GM19467 (cell line): ENCODE data around the gene UNC13A.

Experiments
- ATAC-seq: cut with Tn5 transposase; IDR thresholded peaks from one replicate; pipeline ENCODE4 v1.9.1; 2021; ENCODE audit warnings: mild to moderate bottlenecking, moderate library complexity; ENCODE audit not compliant: unreplicated experiment

The UNC13A gene

DNA sequence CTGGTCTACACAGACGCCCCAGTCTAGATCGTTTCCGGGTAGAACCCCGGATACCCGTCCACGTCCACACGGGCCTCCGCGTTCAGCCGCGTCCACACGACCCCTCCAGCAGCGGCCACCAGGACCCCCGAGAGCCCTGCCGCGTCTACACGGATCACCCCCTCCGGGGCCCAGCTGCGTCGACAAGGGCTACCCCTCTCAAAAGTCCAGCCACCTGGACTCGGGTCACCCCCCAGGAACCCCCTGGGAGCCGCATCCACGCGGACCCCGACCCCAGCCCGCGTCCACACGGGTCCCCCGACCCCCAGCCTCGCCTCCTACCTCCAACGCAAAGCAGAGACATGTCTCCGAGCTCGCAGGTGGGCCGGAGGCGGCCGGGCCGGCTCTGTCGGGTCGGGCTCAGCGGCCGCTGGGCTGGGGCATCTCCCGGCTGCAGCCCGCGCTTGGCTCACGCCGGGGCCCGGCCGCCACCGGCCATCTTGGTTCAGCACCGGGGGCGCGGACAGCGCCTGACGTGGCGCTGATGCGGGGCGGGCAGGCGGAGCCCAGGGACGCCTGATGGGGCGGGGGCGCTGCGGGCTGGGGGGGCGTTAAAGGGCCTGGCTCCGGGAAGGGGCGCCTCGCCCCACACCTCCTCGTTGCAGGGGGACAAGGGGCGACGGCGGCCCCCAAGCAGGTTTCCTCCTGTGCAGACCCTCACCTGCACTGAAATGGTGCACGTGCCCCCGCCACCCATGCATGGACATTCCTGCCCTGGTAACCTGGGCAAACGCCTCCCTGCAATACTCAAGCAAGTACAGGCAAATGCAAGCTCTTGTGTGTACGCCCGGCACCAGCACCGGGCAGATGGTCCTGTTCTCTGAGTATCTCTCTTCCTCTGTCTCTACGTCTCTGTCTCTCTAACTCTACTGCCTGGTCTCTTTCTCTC is at the start of gene UNC13A:
Gene UNC13A, minus strand, starts transcription at position 498 of the 928 bp plus-strand sequence. Its CDS starts 155 bp downstream, at position 343.
- ATAC-seq, result no peak

DNA sequence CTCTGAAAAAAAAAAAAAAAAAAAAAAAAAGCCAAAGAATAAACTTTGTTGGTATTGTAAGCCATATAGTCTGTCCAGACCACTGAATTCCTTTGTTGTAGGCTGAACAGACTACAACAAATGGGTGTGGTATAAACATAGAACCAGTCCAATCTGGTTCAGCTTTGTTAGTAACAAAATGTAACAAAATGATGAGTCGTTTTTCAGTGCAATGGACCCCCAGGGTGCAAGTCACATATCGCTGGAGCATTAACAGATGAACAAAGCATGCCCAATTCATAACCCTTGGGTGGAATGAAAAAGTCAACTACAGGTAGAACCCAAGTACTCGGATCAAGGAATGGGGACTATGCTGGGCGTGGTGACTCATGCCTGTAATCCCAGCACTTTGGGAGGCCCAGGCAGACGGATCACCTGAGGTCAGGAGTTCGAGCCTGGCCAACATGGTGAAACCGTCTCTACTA is 49.6 kb upstream of the UNC13A start:
- no peak for ATAC-seq

- no peak for ATAC-seq
Observed at GRCh38 chr19:17735410-17735809, 47.3 kb upstream of the UNC13A start.

DNA sequence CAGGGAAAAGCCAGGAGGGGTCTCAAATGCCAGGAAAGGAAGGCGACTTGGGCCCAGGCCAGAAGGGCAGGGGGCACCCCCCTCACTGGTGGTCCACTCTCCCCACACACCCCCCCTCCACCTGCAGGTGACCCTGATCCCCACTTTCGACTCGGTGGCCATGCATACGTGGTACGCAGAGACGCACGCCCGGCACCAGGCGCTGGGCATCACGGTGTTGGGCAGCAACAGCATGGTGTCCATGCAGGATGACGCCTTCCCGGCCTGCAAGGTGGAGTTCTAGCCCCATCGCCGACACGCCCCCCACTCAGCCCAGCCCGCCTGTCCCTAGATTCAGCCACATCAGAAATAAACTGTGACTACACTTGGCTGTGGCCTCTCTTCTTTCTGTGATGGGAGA is 46.0 kb upstream of the UNC13A start:
- ATAC-seq, result no peak

DNA sequence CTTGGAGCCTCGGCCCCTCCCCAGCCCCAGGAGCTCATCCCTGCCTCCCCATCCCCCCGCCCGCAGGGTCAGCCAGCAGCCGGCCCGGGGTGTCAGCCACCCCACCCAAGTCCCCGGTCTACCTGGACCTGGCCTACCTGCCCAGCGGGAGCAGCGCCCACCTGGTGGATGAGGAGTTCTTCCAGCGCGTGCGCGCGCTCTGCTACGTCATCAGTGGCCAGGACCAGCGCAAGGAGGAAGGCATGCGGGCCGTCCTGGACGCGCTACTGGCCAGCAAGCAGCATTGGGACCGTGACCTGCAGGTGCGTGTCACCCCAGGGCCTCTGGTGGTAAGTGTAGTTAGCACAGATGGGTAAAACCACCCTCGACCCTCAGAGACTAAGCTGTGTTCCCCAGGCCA is 45.0 kb upstream of the UNC13A start:
- ATAC-seq, result no peak

GRCh38 chr19:17727843-17728242 is 39.7 kb upstream of the UNC13A start:
- no peak for ATAC-seq

DNA sequence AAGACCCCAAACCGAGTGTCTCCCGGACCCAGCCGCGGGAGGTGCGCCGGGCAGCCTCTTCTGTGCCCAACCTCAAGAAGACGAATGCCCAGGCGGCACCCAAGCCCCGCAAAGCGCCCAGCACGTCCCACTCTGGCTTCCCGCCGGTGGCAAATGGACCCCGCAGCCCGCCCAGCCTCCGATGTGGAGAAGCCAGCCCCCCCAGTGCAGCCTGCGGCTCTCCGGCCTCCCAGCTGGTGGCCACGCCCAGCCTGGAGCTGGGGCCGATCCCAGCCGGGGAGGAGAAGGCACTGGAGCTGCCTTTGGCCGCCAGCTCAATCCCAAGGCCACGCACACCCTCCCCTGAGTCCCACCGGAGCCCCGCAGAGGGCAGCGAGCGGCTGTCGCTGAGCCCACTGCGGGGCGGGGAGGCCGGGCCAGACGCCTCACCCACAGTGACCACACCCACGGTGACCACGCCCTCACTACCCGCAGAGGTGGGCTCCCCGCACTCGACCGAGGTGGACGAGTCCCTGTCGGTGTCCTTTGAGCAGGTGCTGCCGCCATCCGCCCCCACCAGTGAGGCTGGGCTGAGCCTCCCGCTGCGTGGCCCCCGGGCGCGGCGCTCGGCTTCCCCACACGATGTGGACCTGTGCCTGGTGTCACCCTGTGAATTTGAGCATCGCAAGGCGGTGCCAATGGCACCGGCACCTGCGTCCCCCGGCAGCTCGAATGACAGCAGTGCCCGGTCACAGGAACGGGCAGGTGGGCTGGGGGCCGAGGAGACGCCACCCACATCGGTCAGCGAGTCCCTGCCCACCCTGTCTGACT is 39.0 kb upstream of the UNC13A start:
- no peak for ATAC-seq

DNA sequence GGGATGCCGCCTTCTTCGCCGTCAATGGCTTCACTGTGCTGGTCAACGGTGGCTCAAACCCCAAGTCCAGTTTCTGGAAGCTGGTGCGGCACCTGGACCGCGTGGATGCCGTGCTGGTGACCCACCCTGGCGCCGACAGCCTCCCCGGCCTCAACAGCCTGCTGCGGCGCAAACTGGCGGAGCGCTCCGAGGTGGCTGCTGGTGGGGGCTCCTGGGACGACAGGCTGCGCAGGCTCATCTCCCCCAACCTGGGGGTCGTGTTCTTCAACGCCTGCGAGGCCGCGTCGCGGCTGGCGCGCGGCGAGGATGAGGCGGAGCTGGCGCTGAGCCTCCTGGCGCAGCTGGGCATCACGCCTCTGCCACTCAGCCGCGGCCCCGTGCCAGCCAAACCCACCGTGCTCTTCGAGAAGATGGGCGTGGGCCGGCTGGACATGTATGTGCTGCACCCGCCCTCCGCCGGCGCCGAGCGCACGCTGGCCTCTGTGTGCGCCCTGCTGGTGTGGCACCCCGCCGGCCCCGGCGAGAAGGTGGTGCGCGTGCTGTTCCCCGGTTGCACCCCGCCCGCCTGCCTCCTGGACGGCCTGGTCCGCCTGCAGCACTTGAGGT is 38.1 kb upstream of the UNC13A start:
- ATAC-seq, result no peak

- no peak for ATAC-seq
Observed at GRCh38 chr19:17725422-17726078, 37.4 kb upstream of the UNC13A start.

DNA sequence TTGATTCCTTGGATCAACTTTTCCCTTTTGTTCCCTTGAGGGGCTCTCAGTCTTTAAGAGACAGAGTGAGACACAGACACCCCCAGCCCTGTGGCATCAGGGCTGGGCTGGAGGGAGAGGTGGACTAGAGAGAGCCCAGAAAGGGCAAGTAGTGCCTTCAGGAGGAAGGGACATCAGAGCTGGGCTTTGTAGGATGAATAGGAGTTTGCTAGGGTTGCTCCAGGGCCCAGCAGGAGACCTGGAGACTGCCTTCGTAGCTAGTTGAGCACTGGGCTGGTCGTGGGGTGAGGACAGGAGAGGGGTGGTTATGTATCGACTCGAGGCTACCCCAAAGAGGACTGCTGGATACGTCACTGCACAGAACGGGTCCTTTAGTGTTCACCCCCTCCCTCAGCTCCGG is 36.5 kb upstream of the UNC13A start:
- no peak for ATAC-seq

- ATAC-seq, result no peak
Observed at GRCh38 chr19:17722655-17723240, 34.6 kb upstream of the UNC13A start.

GRCh38 chr19:17721821-17722220 is 33.7 kb upstream of the UNC13A start:
- no peak for ATAC-seq

DNA sequence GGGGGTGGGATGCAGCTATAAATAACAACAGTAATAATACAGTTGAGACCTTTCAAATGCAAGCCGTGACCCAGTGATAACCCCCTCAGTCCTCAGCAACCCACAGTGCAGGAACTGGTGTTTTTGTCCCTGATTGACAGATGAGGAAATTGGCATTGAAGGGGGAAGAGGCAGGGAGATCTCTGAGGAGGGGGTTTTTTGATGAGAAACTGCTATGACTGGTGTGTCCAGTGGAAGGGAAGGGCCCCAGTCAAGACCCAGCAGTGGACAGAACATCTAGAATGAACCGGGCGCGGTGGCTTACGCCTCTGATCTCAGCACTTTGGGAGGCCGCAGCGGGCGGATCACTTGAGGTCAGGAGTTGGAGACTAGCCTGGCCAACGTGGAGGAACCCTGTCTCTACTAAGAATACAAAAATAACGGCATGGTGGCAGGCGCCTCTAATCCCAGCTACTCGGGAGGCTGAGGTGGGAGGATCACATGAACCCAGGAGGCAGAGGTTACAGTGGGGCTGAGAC is 33.0 kb upstream of the UNC13A start:
- no peak for ATAC-seq

- ATAC-seq, result no peak
Observed at GRCh38 chr19:17720440-17720839, 32.3 kb upstream of the UNC13A start.

DNA sequence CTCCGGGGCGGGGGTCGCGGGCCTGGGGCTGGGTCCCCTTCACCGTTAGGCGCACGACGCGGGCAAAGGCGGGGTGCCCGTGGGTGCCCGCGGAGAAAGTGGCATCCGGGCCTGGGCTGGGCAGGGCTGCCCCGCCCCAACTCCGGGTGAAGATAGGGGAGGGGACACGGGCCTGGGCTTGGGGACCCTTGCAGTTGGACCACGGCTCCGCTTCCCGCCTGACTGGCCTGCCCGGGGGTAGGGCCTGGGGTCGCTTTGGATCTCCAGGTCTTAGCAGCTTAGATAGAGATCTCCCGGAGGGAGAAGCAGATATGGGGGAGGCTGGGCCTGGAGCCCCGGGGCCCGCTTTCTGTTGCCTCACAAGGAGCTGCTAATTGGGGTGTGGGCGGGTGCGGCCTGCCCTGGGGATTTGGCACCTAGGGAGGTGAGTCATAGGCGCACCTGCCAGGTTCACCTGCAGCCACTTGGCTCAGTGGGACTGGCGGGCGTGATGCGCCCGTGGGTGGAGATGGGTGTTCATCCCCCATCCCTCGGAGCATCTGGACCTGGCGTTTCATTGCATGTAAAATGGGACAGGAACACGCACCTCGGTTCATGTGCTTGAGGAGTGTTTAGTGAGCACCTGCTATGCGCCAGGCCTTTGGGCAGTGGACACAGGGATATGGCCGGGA is 31.7 kb upstream of the UNC13A start:
- ATAC-seq, result no peak

DNA sequence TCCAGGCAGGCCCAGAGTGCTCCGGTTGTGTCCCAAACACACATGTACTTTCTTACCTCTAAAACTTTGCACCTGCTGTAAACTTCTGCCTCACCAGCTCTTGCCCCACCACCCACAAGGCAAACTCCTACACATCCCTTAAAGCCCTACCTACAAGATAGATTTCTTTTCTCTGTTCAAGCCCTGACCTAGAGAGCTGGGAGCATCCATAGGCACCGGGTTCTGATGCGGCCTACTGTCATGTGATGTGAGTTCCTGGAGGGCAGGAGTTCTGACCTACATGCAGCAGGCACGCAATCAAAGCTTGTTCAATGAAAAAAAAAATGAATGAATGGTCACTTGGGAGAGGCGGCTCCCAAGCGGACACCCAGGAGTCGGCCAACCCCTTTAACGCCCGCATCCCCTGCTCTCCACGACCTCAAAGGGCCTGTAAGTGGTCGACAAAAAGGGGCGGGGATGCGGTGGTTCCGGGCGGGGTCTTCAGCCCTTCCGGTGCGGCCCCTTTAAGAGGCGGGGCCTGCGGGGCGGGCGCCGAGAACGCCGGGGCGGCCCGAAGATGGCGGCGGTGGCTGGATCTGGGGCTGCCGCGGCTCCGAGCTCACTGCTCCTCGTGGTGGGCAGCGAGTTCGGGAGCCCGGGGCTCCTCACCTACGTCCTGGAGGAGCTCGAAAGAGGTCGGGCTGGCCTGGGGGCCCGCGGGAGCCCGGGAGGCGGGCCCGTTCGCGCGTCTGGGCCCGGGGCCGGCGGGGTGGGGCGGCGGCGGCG is 31.0 kb upstream of the UNC13A start, which contains the start of gene MAP1S:
Gene MAP1S, plus strand, starts transcription at position 534 of the 765 bp plus-strand sequence. Its CDS starts 23 bp downstream, at position 557.
- ATAC-seq, result no peak

- no peak for ATAC-seq
Observed at GRCh38 chr19:17718550-17718946, 30.4 kb upstream of the UNC13A start.

DNA sequence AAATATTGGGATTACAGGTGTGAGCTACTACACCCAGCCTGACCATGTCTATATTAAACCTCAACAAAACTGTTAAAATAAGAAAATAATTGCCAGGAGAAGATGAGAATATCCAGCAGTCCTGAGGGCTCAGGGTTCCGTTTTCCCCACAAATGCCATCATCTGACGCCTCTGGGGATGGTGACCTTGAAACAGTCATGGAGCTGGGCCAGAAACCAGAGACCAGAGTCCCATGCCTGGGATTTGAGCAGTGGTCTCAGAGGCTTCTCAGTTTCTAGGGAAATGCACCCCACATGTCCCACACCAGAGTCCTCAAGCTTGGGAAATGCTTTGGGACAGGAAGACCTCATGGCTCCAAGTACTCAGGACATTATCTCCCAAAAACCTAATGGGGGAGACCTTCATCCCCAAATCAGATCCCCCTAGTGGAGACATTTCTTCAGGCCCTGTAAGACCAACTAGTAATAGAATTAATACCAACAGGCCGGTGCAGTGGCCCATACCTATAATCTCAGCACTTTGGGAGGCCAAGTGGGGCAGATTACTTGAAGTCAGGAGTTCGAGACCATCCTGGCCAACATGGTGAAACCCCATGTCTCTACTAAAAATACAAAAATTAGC is 28.3 kb upstream of the UNC13A start:
- ATAC-seq, result no peak
